Bronchial epithelial cell (primary cell): ENCODE measurements around the gene BTBD6. TPM values are rescaled to one million over a fixed set of nuclear protein-coding genes. Genes with fewer than 3 reads are reported as not detected.

ENCODE experiments used
- DNase-seq: peaks from one replicate; pipeline ENCODE4 v3.0.0-alpha.2; 2010; ENCODE audit warnings: low read depth
- FAIRE-seq: peaks from 2 replicates; lab custom pipeline; 2011; peaks lifted over from hg19 to GRCh38; lab: Jason Lieb, UNC
- H3K27me3 ChIP-seq: 2 replicates; pipeline ENCODE4 v1.5.1; 2011; ENCODE audit warnings: low read length; ENCODE audit not compliant: control insufficient read depth, insufficient read depth
- H3K36me3 ChIP-seq: 2 replicates; pipeline ENCODE4 v1.5.1; 2011; ENCODE audit warnings: low read length; ENCODE audit not compliant: control insufficient read depth, insufficient read depth
- H3K4me3 ChIP-seq: 2 replicates; pipeline ENCODE4 v1.5.1; 2011; ENCODE audit warnings: mild to moderate bottlenecking, low read depth, low read length, control low read depth
- total RNA-seq: library from RNA; depleted of rRNA; stranded (reverse); fragments of >200 nt; gene quantifications from 2 replicates; pipeline ENCODE4 v1.2.1, GENCODE V29; 2014
- TF ChIP-seq, protein P1 (sequence below): IDR thresholded peaks from 2 replicates; pipeline ENCODE4 v1.5.1; 2011; ENCODE audit warnings: mild to moderate bottlenecking, moderate library complexity, low read length, control low read depth, inconsistent platforms; ENCODE audit not compliant: insufficient read depth, severe bottlenecking

Gene BTBD6
- total RNA-seq, 1 donor from 2014 or later: 75.8 TPM

DNA sequence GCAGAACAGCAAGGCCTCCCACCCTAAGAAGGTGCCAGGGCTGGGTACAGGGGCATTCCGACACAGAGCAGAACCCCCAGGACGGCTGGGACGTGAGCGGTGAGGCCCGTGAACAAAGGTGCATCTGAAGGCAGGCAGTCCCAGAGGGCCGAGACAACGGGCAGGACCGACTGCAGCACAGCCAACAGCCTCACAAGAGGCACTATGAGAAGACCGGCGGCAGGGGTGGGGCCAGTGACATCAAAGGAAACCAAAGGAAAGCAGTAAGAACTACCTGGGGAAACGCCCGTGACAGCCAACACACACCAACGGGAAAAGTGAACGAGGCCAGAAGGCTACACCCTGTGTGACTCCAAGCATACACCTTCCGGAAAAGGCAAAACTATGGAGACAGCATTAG is 9.1 kb downstream of the BTBD6 start:
- peaks cover 7% of the 10 kb centered on the region for H3K36me3 ChIP-seq
- H3K4me3 ChIP-seq: no peak overlapping the region
- DNase-seq (no peak), FAIRE-seq (no peak)
- TF ChIP-seq, protein P1, sequence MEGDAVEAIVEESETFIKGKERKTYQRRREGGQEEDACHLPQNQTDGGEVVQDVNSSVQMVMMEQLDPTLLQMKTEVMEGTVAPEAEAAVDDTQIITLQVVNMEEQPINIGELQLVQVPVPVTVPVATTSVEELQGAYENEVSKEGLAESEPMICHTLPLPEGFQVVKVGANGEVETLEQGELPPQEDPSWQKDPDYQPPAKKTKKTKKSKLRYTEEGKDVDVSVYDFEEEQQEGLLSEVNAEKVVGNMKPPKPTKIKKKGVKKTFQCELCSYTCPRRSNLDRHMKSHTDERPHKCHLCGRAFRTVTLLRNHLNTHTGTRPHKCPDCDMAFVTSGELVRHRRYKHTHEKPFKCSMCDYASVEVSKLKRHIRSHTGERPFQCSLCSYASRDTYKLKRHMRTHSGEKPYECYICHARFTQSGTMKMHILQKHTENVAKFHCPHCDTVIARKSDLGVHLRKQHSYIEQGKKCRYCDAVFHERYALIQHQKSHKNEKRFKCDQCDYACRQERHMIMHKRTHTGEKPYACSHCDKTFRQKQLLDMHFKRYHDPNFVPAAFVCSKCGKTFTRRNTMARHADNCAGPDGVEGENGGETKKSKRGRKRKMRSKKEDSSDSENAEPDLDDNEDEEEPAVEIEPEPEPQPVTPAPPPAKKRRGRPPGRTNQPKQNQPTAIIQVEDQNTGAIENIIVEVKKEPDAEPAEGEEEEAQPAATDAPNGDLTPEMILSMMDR: no peak
- no peaks in the 10 kb centered on the region for H3K27me3 ChIP-seq

DNA sequence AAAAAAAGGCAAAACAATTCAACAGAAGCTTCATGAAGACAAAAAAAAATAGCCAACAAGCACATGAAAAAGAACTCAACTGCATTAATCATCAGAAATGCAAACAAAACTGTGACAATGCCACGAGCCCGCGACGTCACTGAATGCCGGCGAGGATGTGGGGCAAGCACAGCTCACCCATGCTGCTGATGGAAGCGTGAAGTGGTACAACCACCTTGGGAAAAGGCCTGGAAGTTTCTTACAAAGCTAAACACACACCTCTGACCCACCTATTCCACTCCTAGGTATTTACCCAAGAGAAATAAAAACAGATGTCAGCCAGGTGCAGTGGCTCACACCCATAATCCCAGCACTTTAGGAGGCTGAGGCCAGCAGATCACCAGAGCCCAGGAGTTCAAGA is 10.5 kb downstream of the BTBD6 start:
- DNase-seq: peak; percentile 57
- no peak overlapping the region for H3K4me3 ChIP-seq
- peaks cover 5% of the 10 kb centered on the region for H3K36me3 ChIP-seq
- FAIRE-seq: no peak
- H3K27me3 ChIP-seq: no peaks in the 10 kb centered on the region
- TF ChIP-seq, protein P1: no peak

DNA sequence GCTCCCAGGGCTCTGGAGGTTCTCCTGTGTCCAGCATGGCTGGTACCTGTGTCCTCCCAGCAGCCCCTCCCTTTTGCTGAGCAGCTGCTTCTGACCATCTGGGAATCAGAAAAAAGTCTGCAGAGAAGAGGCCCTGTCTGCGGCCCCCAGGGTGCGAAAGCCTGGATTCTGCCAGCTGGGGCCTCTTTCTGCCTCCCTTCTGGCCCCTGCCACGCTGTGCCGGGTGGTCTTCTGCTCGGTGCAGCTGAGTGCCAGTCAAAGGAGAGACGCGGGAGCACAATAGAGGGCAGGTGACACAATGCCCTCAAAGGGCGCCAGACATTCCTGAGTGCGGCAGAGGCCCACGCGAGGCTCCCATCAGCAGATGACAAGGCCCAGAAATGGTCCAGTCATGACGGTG is 12.6 kb downstream of the BTBD6 start:
- Histone ChIP-seq H3K4me3 (no peak overlapping the region), H3K27me3 (no peaks in the 10 kb centered on the region), H3K36me3 (peaks cover 5% of the 10 kb centered on the region)
- TF ChIP-seq, protein P1: no peak
- FAIRE-seq: no peak
- DNase-seq: no peak

DNA sequence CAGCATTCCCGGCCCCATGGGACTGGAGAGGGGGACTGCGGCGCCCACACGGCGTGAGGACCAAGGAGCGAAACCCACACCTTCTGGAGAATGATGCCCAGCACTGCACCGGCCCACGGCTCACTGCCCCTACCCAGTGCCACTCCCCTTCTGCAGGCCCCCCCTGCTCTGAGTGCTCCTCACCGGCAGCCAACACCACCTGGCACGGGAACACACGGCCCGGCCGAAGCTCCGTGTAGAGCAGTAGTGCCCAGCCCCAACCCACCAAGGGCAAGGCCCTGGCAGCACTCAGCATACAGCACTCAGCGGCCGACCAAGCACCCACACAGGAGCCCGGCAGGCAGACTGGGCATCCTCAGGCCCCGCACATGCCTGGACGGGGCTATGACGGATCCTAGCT is 13.4 kb downstream of the BTBD6 start:
- Histone ChIP-seq H3K36me3 (peaks cover 2% of the 10 kb centered on the region), H3K27me3 (no peaks in the 10 kb centered on the region), H3K4me3 (no peak overlapping the region)
- DNase-seq (no peak), FAIRE-seq (no peak)
- TF ChIP-seq, protein P1: no peak

DNA sequence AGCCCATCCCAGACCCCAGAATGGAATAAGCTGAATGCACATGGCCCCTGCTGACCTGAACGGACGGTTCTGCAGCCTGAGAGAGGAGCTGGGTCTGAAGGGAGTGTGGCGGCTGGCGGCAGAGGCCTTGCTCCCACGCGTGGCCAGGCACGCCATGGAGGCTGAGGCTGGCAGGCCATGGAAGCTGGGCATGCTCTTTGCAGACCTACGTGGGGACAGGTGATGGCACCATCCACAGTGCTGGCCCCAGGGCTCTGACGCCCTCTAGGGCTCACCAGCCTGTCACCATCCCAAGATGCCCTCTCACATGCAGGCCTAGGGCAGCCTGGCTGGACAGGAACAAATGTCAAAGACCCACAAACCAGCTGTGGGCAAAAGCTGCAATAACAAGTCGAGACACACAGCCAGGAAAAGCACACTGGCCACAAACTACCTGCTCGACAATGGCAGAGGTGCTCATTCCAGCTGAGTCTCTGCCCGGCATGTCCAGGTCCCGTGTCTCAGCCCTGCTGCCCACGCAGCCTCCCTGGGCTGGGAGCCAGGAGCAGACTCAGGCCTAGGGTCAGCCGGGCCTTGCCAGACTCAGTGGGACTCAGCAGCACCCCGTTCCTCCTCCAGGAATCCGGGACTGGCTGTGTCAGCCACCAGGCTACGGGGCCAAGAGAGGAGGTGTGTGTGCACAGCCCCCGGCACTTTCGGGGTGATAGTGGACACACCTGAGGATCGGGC is 19.7 kb downstream of the BTBD6 start:
- Histone ChIP-seq H3K36me3 (peaks cover 6% of the 10 kb centered on the region), H3K27me3 (no peaks in the 10 kb centered on the region), H3K4me3 (no peak overlapping the region)
- TF ChIP-seq, protein P1: no peak
- DNase-seq: no peak
- FAIRE-seq: no peak
